ENCODE results near the gene ABI3BP. TPM values are rescaled to one million over a fixed set of nuclear protein-coding genes. Genes with fewer than 3 reads are reported as not detected.

Gene ABI3BP
- total and polyA plus RNA-seq, 10 of the 15 experiments (the other 5 are each of a cell fraction or from before 2014, with no cell fraction given), result 0.03 to 0.42 (median 0.11) TPM; not detected in 4

DNA sequence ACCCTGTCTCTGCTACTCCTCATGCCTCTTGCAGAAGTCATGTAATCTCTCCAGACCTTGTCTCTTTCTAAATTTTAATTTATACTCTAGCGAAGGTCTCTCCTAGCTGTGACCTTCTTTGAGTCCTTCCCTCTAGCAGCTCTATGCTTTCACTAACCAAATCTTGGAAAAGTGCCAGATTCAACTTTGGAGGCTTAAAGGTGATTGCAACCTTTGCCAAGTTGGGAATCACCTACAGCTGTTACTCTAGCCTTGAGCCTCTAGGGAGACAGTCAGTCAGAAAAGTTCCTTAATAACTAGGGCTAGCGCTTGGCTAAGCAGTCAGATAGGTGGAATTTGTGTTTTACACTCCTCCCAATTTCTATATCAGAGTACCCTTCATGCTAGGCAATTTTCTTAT is 46.1 kb upstream of the ABI3BP start (continued):
- TF ChIP-seq, protein P1, sequence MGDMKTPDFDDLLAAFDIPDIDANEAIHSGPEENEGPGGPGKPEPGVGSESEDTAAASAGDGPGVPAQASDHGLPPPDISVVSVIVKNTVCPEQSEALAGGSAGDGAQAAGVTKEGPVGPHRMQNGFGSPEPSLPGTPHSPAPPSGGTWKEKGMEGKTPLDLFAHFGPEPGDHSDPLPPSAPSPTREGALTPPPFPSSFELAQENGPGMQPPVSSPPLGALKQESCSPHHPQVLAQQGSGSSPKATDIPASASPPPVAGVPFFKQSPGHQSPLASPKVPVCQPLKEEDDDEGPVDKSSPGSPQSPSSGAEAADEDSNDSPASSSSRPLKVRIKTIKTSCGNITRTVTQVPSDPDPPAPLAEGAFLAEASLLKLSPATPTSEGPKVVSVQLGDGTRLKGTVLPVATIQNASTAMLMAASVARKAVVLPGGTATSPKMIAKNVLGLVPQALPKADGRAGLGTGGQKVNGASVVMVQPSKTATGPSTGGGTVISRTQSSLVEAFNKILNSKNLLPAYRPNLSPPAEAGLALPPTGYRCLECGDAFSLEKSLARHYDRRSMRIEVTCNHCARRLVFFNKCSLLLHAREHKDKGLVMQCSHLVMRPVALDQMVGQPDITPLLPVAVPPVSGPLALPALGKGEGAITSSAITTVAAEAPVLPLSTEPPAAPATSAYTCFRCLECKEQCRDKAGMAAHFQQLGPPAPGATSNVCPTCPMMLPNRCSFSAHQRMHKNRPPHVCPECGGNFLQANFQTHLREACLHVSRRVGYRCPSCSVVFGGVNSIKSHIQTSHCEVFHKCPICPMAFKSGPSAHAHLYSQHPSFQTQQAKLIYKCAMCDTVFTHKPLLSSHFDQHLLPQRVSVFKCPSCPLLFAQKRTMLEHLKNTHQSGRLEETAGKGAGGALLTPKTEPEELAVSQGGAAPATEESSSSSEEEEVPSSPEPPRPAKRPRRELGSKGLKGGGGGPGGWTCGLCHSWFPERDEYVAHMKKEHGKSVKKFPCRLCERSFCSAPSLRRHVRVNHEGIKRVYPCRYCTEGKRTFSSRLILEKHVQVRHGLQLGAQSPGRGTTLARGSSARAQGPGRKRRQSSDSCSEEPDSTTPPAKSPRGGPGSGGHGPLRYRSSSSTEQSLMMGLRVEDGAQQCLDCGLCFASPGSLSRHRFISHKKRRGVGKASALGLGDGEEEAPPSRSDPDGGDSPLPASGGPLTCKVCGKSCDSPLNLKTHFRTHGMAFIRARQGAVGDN (IDR thresholded peaks at IDR 0.05), result no peak
- TF ChIP-seq MYB (IDR thresholded peaks at IDR 0.05; ENCODE audit: borderline replicate concordance, low read depth, low read length), result no peak
- TF ChIP-seq ZNF207 (IDR thresholded peaks at IDR 0.05; ENCODE audit: borderline replicate concordance), result no peak
- no peak for TF ChIP-seq EED (IDR thresholded peaks at IDR 0.05; ENCODE audit: low read depth)
- TF ChIP-seq CHD1 (IDR thresholded peaks at IDR 0.05; ENCODE audit: low read depth, low read length), result no peak
- TF ChIP-seq MEF2B (IDR thresholded peaks at IDR 0.05; ENCODE audit: partially characterized antibody, poor library complexity, severe bottlenecking), result no peak
- TF ChIP-seq NR2C1 (IDR thresholded peaks at IDR 0.05), result no peak
- TF ChIP-seq NFIC (IDR thresholded peaks at IDR 0.05; ENCODE audit: low read depth, low read length), result no peak
- no peak for TF ChIP-seq KAT2A (conservative IDR thresholded peaks at IDR 0.05; ENCODE audit: control insufficient read depth, low read depth, low read length)
- no peak for TF ChIP-seq YY1 (IDR thresholded peaks at IDR 0.05; ENCODE audit: low read depth, low read length)
- TF ChIP-seq, protein P2, sequence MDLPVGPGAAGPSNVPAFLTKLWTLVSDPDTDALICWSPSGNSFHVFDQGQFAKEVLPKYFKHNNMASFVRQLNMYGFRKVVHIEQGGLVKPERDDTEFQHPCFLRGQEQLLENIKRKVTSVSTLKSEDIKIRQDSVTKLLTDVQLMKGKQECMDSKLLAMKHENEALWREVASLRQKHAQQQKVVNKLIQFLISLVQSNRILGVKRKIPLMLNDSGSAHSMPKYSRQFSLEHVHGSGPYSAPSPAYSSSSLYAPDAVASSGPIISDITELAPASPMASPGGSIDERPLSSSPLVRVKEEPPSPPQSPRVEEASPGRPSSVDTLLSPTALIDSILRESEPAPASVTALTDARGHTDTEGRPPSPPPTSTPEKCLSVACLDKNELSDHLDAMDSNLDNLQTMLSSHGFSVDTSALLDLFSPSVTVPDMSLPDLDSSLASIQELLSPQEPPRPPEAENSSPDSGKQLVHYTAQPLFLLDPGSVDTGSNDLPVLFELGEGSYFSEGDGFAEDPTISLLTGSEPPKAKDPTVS (IDR thresholded peaks at IDR 0.05; ENCODE audit: low read depth, low read length), result no peak
- no peak for TF ChIP-seq HDAC2 (IDR thresholded peaks at IDR 0.05)
- no peak for TF ChIP-seq GABPA (IDR thresholded peaks at IDR 0.05; ENCODE audit: low read depth)
- no peak for TF ChIP-seq BRCA1 (IDR thresholded peaks at IDR 0.05; ENCODE audit: low read depth, low read length)
- TF ChIP-seq TCF3 (IDR thresholded peaks at IDR 0.05; ENCODE audit: borderline replicate concordance, insufficient read depth, low read depth, low read length), result no peak
- TF ChIP-seq, protein P3, sequence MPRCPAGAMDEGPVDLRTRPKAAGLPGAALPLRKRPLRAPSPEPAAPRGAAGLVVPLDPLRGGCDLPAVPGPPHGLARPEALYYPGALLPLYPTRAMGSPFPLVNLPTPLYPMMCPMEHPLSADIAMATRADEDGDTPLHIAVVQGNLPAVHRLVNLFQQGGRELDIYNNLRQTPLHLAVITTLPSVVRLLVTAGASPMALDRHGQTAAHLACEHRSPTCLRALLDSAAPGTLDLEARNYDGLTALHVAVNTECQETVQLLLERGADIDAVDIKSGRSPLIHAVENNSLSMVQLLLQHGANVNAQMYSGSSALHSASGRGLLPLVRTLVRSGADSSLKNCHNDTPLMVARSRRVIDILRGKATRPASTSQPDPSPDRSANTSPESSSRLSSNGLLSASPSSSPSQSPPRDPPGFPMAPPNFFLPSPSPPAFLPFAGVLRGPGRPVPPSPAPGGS (IDR thresholded peaks at IDR 0.05; ENCODE audit: borderline replicate concordance, insufficient read depth, low read depth, low read length, poor library complexity, severe bottlenecking), result no peak
- TF ChIP-seq ZNF274 (IDR thresholded peaks at IDR 0.05; ENCODE audit: insufficient read depth, insufficient read length), result no peak
